IPS-11a (cell line): Measurements from ENCODE around the gene NF2.
"Not testable (repeated sequence)": the region's sequence is repeated elsewhere in the genome, so short reads cannot be mapped to it uniquely, and the experiment has no call there.

ENCODE experiments used
- H3K4me3 ChIP-seq: one replicate; pipeline ENCODE4 v1.5.1; 2013; ENCODE audit warnings: low read depth, low read length, control low read depth

The NF2 gene

GRCh38 chr22:29594447-29594846 lies 9.0 kb upstream of the NF2 start:
- not testable (repeated sequence) for H3K4me3 ChIP-seq

GRCh38 chr22:29596408-29596807 lies 7.0 kb upstream of the NF2 start:
- H3K4me3 ChIP-seq = no peak overlapping the region

- H3K4me3 ChIP-seq = not testable (repeated sequence)
Measured at GRCh38 chr22:29597871-29598683, 5.4 kb upstream of the NF2 start.

GRCh38 chr22:29598684-29599020 lies 4.8 kb upstream of the NF2 start:
- H3K4me3 ChIP-seq = no peak overlapping the region

- peak overlapping the region; percentile 85 for H3K4me3 ChIP-seq
Measured at GRCh38 chr22:29604076-29604360, 585 bp downstream of the NF2 start.

- H3K4me3 ChIP-seq = no peak overlapping the region
Measured at GRCh38 chr22:29605527-29605850, 2.1 kb downstream of the NF2 start.

- H3K4me3 ChIP-seq = no peak overlapping the region
Measured at GRCh38 chr22:29606320-29606719, 2.9 kb downstream of the NF2 start.

- H3K4me3 ChIP-seq = no peak overlapping the region
Measured at GRCh38 chr22:29607426-29607825, 4.0 kb downstream of the NF2 start.

- no peak overlapping the region for H3K4me3 ChIP-seq
Measured at GRCh38 chr22:29609139-29609538, 5.7 kb downstream of the NF2 start.

- H3K4me3 ChIP-seq = no peak overlapping the region
Measured at GRCh38 chr22:29610780-29611179, 7.3 kb downstream of the NF2 start.

GRCh38 chr22:29615705-29616327 lies 12.4 kb downstream of the NF2 start:
- no peak overlapping the region for H3K4me3 ChIP-seq

GRCh38 chr22:29617922-29618629 lies 14.6 kb downstream of the NF2 start:
- H3K4me3 ChIP-seq = no peak overlapping the region

GRCh38 chr22:29621761-29622526 lies 18.5 kb downstream of the NF2 start:
- no peak overlapping the region for H3K4me3 ChIP-seq

- no peak overlapping the region for H3K4me3 ChIP-seq
Measured at GRCh38 chr22:29623059-29623458, 19.6 kb downstream of the NF2 start.

GRCh38 chr22:29623553-29624169 lies 20.2 kb downstream of the NF2 start:
- no peak overlapping the region for H3K4me3 ChIP-seq

- H3K4me3 ChIP-seq = no peak overlapping the region
Measured at GRCh38 chr22:29625090-29625825, 21.8 kb downstream of the NF2 start.

- no peak overlapping the region for H3K4me3 ChIP-seq
Measured at GRCh38 chr22:29626497-29627195, 23.2 kb downstream of the NF2 start.

- H3K4me3 ChIP-seq = no peak overlapping the region
Measured at GRCh38 chr22:29627196-29627535, 23.7 kb downstream of the NF2 start.

- no peak overlapping the region for H3K4me3 ChIP-seq
Measured at GRCh38 chr22:29628996-29629902, 25.8 kb downstream of the NF2 start.
